Neural cell (in vitro differentiated cells): ENCODE measurements around the gene TRPM3. TPM values are rescaled to one million over a fixed set of nuclear protein-coding genes. Genes with fewer than 3 reads are reported as not detected.

Source experiments
- H2AFZ ChIP-seq: fragments of 200-600, 300-800 bp; sonication (generic), shearing (Covaris generic); 2 replicates; pipeline ENCODE4 v1.6.0; 2014; ENCODE audit warnings: low read depth, mild to moderate bottlenecking, antibody characterized with exemption, low read length, moderate library complexity
- H3F3A ChIP-seq: fragments of 200-600 bp; shearing (Covaris generic); 2 replicates; pipeline ENCODE4 v1.6.1; 2016; ENCODE audit warnings: mild to moderate bottlenecking, moderate library complexity, mixed read lengths, antibody characterized with exemption, low read length; ENCODE audit not compliant: insufficient read depth, poor library complexity, severe bottlenecking
- H3K27ac ChIP-seq: fragments of 200-600, 300-800 bp; sonication (generic), shearing (Covaris generic); 2 replicates; pipeline ENCODE4 v1.5.1; 2014; ENCODE audit warnings: mild to moderate bottlenecking, low read length, moderate library complexity
- H3K27me3 ChIP-seq: fragments of 300-800, 200-600 bp; sonication (generic), shearing (Covaris generic); 2 replicates; pipeline ENCODE4 v1.6.0; 2014; ENCODE audit warnings: mild to moderate bottlenecking, low read depth, low read length, moderate library complexity; ENCODE audit not compliant: insufficient read depth
- H3K36me3 ChIP-seq: fragments of 300-800, 200-600 bp; sonication (generic), shearing (Covaris generic); 2 replicates; pipeline ENCODE4 v1.5.1; 2014; ENCODE audit warnings: mild to moderate bottlenecking, antibody characterized with exemption, low read length, moderate library complexity; ENCODE audit not compliant: insufficient read depth
- H3K4me2 ChIP-seq: fragments of 300-800, 200-600 bp; sonication (generic), shearing (Covaris generic); 2 replicates; pipeline ENCODE4 v1.6.0; 2014; ENCODE audit warnings: mild to moderate bottlenecking, low read length
- H3K4me3 ChIP-seq: fragments of 300-800, 200-600 bp; sonication (generic), shearing (Covaris generic); 2 replicates; pipeline ENCODE4 v1.5.1; 2014; ENCODE audit warnings: mild to moderate bottlenecking, low read length, moderate library complexity
- H3K79me2 ChIP-seq: fragments of 200-600 bp; shearing (Covaris generic); replicated peaks from 2 replicates; pipeline ENCODE4 v1.6.0; 2014; ENCODE audit warnings: mild to moderate bottlenecking, low read length, moderate library complexity; ENCODE audit not compliant: insufficient read depth
- H3K9ac ChIP-seq: fragments of 300-800, 200-600 bp; sonication (generic), shearing (Covaris generic); 2 replicates; pipeline ENCODE4 v1.6.1; 2016; ENCODE audit warnings: mild to moderate bottlenecking, low read length, mixed read lengths
- H3K9me2 ChIP-seq: fragments of 200-600 bp; shearing (Covaris generic); 2 replicates; pipeline ENCODE4 v1.6.1; 2016; ENCODE audit warnings: mild to moderate bottlenecking, low read length, mixed read lengths; ENCODE audit not compliant: insufficient read depth
- H3K9me3 ChIP-seq: fragments of 200-600, 300-800 bp; sonication (generic), shearing (Covaris generic); 2 replicates; pipeline ENCODE4 v1.6.1; 2016; ENCODE audit warnings: mild to moderate bottlenecking, mixed run types, low read length, moderate library complexity, mixed read lengths
- H4K20me1 ChIP-seq: fragments of 200-600 bp; shearing (Covaris generic); 2 replicates; pipeline ENCODE4 v1.6.1; 2016; ENCODE audit warnings: mild to moderate bottlenecking, mixed run types; ENCODE audit not compliant: insufficient read depth
- EP300 ChIP-seq: fragments of 450-650 bp; conservative IDR thresholded peaks from 2 replicates; pipeline ENCODE4 v1.6.1; 2014; ENCODE audit warnings: antibody characterized with exemption, mild to moderate bottlenecking, moderate library complexity; ENCODE audit not compliant: poor library complexity, severe bottlenecking
- EZH2 ChIP-seq: fragments of 200-600, 300-800 bp; shearing (Covaris generic), sonication (generic); IDR thresholded peaks from 2 replicates; pipeline ENCODE4 v1.6.1; 2014; ENCODE audit warnings: antibody characterized with exemption, low read length, borderline replicate concordance, mild to moderate bottlenecking; ENCODE audit not compliant: insufficient read depth, poor library complexity, severe bottlenecking
- MXI1 ChIP-seq: fragments of 450-650 bp; conservative IDR thresholded peaks from 2 replicates; pipeline ENCODE4 v1.6.1; 2014; ENCODE audit warnings: antibody characterized with exemption, mild to moderate bottlenecking; ENCODE audit not compliant: poor library complexity, severe bottlenecking
- POLR2AphosphoS5 ChIP-seq: IDR thresholded peaks from 2 replicates; pipeline ENCODE4 v1.6.1; 2012
- RAD21 ChIP-seq: fragments of 450-650 bp; conservative IDR thresholded peaks from 2 replicates; pipeline ENCODE4 v1.6.1; 2014; ENCODE audit warnings: antibody characterized with exemption, mild to moderate bottlenecking, moderate library complexity
- REST ChIP-seq: IDR thresholded peaks from 2 replicates; pipeline ENCODE4 v1.6.1; 2012; ENCODE audit warnings: borderline replicate concordance
- SMC3 ChIP-seq: fragments of 450-650 bp; conservative IDR thresholded peaks from 2 replicates; pipeline ENCODE4 v1.6.1; 2014; ENCODE audit warnings: antibody characterized with exemption, mild to moderate bottlenecking, moderate library complexity; ENCODE audit not compliant: poor library complexity
- TAF1 ChIP-seq: IDR thresholded peaks from 2 replicates; pipeline ENCODE4 v1.6.1; 2012; ENCODE audit warnings: low read depth
- polyA plus RNA-seq: library from polyadenylated mRNA; depleted of rRNA; stranded (reverse); fragments of >200 nt; gene quantifications from 2 replicates; pipeline ENCODE4 v1.2.3, GENCODE V29; 2014
- TF ChIP-seq, protein P1 (sequence below): fragments of 450-650 bp; IDR thresholded peaks from 2 replicates; pipeline ENCODE4 v1.5.1; 2014; ENCODE audit warnings: antibody characterized with exemption, mild to moderate bottlenecking, moderate library complexity; ENCODE audit not compliant: poor library complexity, severe bottlenecking

Gene TRPM3
- polyA plus RNA-seq, 1 donor from 2014 or later: 1.3 TPM

DNA sequence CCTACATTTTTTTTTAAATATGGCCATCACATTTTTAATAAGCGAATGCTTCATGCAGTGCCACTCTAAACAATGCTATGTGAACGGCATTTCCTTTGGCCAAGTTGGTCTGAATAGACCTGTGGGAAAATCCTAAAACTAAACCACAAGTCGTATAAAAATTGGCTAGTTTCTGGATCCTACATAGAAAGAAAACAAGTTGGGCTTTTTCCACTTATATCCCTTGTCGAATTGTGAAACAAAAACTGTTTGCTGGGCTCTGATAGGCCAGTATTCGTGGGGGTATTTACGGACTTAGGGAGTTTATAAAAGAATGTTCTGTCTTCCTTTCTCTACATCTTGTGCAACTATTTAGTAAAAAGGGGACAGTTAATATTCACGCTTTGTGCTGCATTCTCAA is 553.9 kb downstream of the TRPM3 start:
- H3K9ac ChIP-seq: no peak overlapping the region
- H3F3A ChIP-seq: no peaks in the 10 kb centered on the region
- no peak overlapping the region for H2AFZ ChIP-seq
- no peak overlapping the region for H3K4me2 ChIP-seq
- H4K20me1 ChIP-seq: no peaks in the 10 kb centered on the region
- H3K9me2 ChIP-seq: no peaks in the 10 kb centered on the region
- no peak for TF ChIP-seq EP300
- TF ChIP-seq SMC3: no peak
- no peak for TF ChIP-seq RAD21
- TF ChIP-seq MXI1: no peak
- no peak for TF ChIP-seq EZH2
- TF ChIP-seq, protein P1, sequence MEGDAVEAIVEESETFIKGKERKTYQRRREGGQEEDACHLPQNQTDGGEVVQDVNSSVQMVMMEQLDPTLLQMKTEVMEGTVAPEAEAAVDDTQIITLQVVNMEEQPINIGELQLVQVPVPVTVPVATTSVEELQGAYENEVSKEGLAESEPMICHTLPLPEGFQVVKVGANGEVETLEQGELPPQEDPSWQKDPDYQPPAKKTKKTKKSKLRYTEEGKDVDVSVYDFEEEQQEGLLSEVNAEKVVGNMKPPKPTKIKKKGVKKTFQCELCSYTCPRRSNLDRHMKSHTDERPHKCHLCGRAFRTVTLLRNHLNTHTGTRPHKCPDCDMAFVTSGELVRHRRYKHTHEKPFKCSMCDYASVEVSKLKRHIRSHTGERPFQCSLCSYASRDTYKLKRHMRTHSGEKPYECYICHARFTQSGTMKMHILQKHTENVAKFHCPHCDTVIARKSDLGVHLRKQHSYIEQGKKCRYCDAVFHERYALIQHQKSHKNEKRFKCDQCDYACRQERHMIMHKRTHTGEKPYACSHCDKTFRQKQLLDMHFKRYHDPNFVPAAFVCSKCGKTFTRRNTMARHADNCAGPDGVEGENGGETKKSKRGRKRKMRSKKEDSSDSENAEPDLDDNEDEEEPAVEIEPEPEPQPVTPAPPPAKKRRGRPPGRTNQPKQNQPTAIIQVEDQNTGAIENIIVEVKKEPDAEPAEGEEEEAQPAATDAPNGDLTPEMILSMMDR: no peak
- TF ChIP-seq TAF1: no peak
- no peak for TF ChIP-seq POLR2AphosphoS5
- TF ChIP-seq REST: no peak
- no peaks in the 10 kb centered on the region for H3K9me3 ChIP-seq
- no peaks in the 10 kb centered on the region for H3K36me3 ChIP-seq
- no peaks in the 10 kb centered on the region for H3K27me3 ChIP-seq
- no peaks in the 10 kb centered on the region for H3K79me2 ChIP-seq
- H3K4me3 ChIP-seq: no peak overlapping the region
- no peak overlapping the region for H3K27ac ChIP-seq

DNA sequence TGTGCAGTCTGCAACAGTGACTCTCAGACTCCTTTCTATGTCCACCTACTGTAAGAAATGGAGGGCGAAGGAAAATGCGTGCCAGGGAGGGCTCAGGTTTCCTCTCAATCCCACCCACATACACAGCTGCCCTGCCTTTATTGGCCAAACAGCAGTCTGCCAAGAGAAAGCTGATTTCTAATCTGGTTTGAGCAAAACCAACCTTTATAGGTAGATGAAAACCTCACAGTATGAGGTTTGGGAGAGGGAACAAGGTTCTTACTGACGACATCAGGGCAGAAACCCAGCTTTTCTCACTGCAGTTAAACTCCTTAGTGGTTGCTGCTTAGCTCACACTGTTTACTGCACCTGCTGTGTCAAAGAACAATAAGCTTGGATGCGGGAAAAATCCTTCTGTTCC is 554.7 kb downstream of the TRPM3 start:
- no peaks in the 10 kb centered on the region for H3K36me3 ChIP-seq
- no peak overlapping the region for H3K4me3 ChIP-seq
- no peaks in the 10 kb centered on the region for H3K9me2 ChIP-seq
- TF ChIP-seq EZH2 (no peak), SMC3 (no peak), MXI1 (no peak), EP300 (no peak), REST (no peak), POLR2AphosphoS5 (no peak), TAF1 (no peak), RAD21 (no peak)
- TF ChIP-seq, protein P1: no peak
- H4K20me1 ChIP-seq: no peaks in the 10 kb centered on the region
- no peaks in the 10 kb centered on the region for H3K27me3 ChIP-seq
- H3F3A ChIP-seq: no peaks in the 10 kb centered on the region
- H3K27ac ChIP-seq: no peak overlapping the region
- no peaks in the 10 kb centered on the region for H3K79me2 ChIP-seq
- H3K4me2 ChIP-seq: no peak overlapping the region
- H3K9ac ChIP-seq: no peak overlapping the region
- H2AFZ ChIP-seq: peak overlapping the region; percentile 9
- H3K9me3 ChIP-seq: no peaks in the 10 kb centered on the region
